ENCODE measurements around the gene DNAJC22. TPM values are rescaled to one million over a fixed set of nuclear protein-coding genes. Genes with fewer than 3 reads are reported as not detected.

DNAJC22 gene
- total and polyA plus RNA-seq, 7 donors, result 0.03 to 0.08 TPM; not detected in 5

GRCh38 chr12:49348781-49349180 is 2.1 kb downstream of the DNAJC22 start:
- intact Hi-C loops (cut with DNase I), result no loop called here
- TF ChIP-seq CTCF (IDR thresholded peaks at IDR 0.05), result no peak
- Histone ChIP-seq H3K9me3 (no peaks in the 10 kb centered on the region), H3K27ac (no peak overlapping the region), H3K4me3 (no peak overlapping the region), H3K36me3 (ENCODE audit: insufficient read depth in 1 of 2, low read depth in 1 of 2) (no peaks in the 10 kb centered on the region), H3K4me1 (peaks cover 27% of the 10 kb centered on the region), H3K27me3 (ENCODE audit: insufficient read depth in 3 of 3, low read length in 2 of 3) (peaks cover 0 to 84% (median 20%) of the 10 kb centered on the region in 3 donors)
- WGBS, 3 donors, result 93 to 96% (median 93%) methylated on average over 5 of the region's 5 CpGs
- DNase-seq (no peak), ATAC-seq (no peak)

GRCh38 chr12:49349266-49349665 is 2.6 kb downstream of the DNAJC22 start:
- Histone ChIP-seq H3K9me3 (no peaks in the 10 kb centered on the region), H3K27me3 (ENCODE audit: insufficient read depth in 3 of 3, low read length in 2 of 3) (peaks cover 0 to 82% (median 20%) of the 10 kb centered on the region in 3 donors), H3K4me3 (no peak overlapping the region), H3K27ac (no peak overlapping the region), H3K4me1 (peaks cover 27% of the 10 kb centered on the region), H3K36me3 (ENCODE audit: insufficient read depth in 1 of 2, low read depth in 1 of 2) (no peaks in the 10 kb centered on the region)
- DNase-seq (no peak), ATAC-seq (no peak)
- 93 to 98% (median 94%) methylated on average over 11 of the region's 11 CpGs for WGBS, 3 donors
- intact Hi-C loops (cut with DNase I), result no loop called here
- no peak for TF ChIP-seq CTCF (IDR thresholded peaks at IDR 0.05)

GRCh38 chr12:49352351-49352750 is 5.7 kb downstream of the DNAJC22 start:
- H3K9me3 ChIP-seq, result no peaks in the 10 kb centered on the region
- H3K27ac ChIP-seq, result no peak overlapping the region
- H3K4me1 ChIP-seq, result peaks cover 7% of the 10 kb centered on the region
- DNase-seq, result no peak
- no peak for TF ChIP-seq CTCF (IDR thresholded peaks at IDR 0.05)
- H3K27me3 ChIP-seq (ENCODE audit: insufficient read depth in 3 of 3, low read length in 2 of 3), result peaks cover 0 to 51% (median 11%) of the 10 kb centered on the region in 3 donors
- intact Hi-C loops (cut with DNase I), result no loop called here
- WGBS, 3 donors, result 54 to 81% (median 68%) methylated on average over 2 of the region's 2 CpGs
- no peaks in the 10 kb centered on the region for H3K36me3 ChIP-seq (ENCODE audit: insufficient read depth in 1 of 2, low read depth in 1 of 2)
- H3K4me3 ChIP-seq, result no peak overlapping the region
- ATAC-seq, result no peak

- H3K27ac ChIP-seq, result no peak overlapping the region
- ATAC-seq, result no peak
- WGBS, 3 donors, result 94 to 96% (median 96%) methylated on average over 10 of the region's 10 CpGs
- peaks cover 0 to 16% (median 0%) of the 10 kb centered on the region in 3 donors for H3K27me3 ChIP-seq (ENCODE audit: insufficient read depth in 3 of 3, low read length in 2 of 3)
- no peak overlapping the region for H3K4me3 ChIP-seq
- H3K4me1 ChIP-seq, result peaks cover 4% of the 10 kb centered on the region
- no peaks in the 10 kb centered on the region for H3K9me3 ChIP-seq
- no peaks in the 10 kb centered on the region for H3K36me3 ChIP-seq (ENCODE audit: insufficient read depth in 1 of 2, low read depth in 1 of 2)
- DNase-seq, result no peak
- TF ChIP-seq CTCF (IDR thresholded peaks at IDR 0.05), result no peak
- intact Hi-C loops (cut with DNase I), result loop anchor here in 1 of 2 donors (5.0 kb wide), 1 partner anchor 226 kb away; no protein-coding TSS in a partner anchor
Measured at GRCh38 chr12:49355913-49356312, 9.2 kb downstream of the DNAJC22 start.

- WGBS, 3 donors, result 12 to 14% (median 14%) methylated on average over 3 of the region's 3 CpGs
- no peak for DNase-seq
- Histone ChIP-seq H3K9me3 (no peaks in the 10 kb centered on the region), H3K27me3 (ENCODE audit: insufficient read depth in 3 of 3, low read length in 2 of 3) (peaks cover 0 to 4% (median 0%) of the 10 kb centered on the region in 3 donors), H3K4me1 (peaks cover 4% of the 10 kb centered on the region), H3K36me3 (ENCODE audit: insufficient read depth in 1 of 2, low read depth in 1 of 2) (no peaks in the 10 kb centered on the region), H3K27ac (no peak overlapping the region), H3K4me3 (no peak overlapping the region)
- no peak for ATAC-seq
- TF ChIP-seq CTCF (IDR thresholded peaks at IDR 0.05), result peak; percentile 34
- intact Hi-C loops (cut with DNase I), result loop anchor here in 1 of 2 donors (5.0 kb wide), 1 partner anchor 225 kb away; no protein-coding TSS in a partner anchor
Measured at GRCh38 chr12:49357103-49357678, 10.5 kb downstream of the DNAJC22 start.

Measured in psoas muscle (tissue), 8 donors.